Upper lobe of right lung (tissue), 1 donor: Measurements from ENCODE around the gene KLHL2. TPM values are rescaled to one million over a fixed set of nuclear protein-coding genes. Genes with fewer than 3 reads are reported as not detected.
A peak's percentile ranks its signal among the peaks of the same experiment; 100 is the strongest.

Experiments
- ATAC-seq: fragments of 200-7000 bp; cut with Tn5 transposase; one replicate; pipeline ENCODE4 v1.9.1; 2020; ENCODE audit warnings: mild to moderate bottlenecking, moderate library complexity
- DNase-seq: peaks from one replicate; pipeline ENCODE4 v3.0.0-alpha.2; 2020
- H3K27ac ChIP-seq: fragments of 200-600 bp; one replicate; pipeline ENCODE4 v1.8.0; 2022
- H3K27me3 ChIP-seq: fragments of 200-600 bp; one replicate; pipeline ENCODE4 v1.8.0; 2022; ENCODE audit warnings: mild to moderate bottlenecking
- H3K36me3 ChIP-seq: fragments of 200-600 bp; one replicate; pipeline ENCODE4 v1.8.0; 2022
- H3K4me1 ChIP-seq: fragments of 200-600 bp; one replicate; pipeline ENCODE4 v1.8.0; 2022
- H3K4me3 ChIP-seq: fragments of 200-600 bp; one replicate; pipeline ENCODE4 v1.8.0; 2022; ENCODE audit warnings: mild to moderate bottlenecking
- H3K9me3 ChIP-seq: fragments of 200-600 bp; one replicate; pipeline ENCODE4 v1.8.0; 2022
- CTCF ChIP-seq: fragments of 200-600 bp; IDR thresholded peaks from one replicate; pipeline ENCODE4 v1.8.0; 2022; ENCODE audit warnings: antibody characterized with exemption
- intact Hi-C: fragments of 100-400 bp; cut with DNase I; formaldehyde crosslinking; loops from one replicate; pipeline ENCODE4 v1.11.0; 2022
- total RNA-seq: library from RNA; stranded (reverse); fragmentation: NEBNext Ultra II Directional; extraction: Animal tissue kit (Norgen Biotek cat#: 25700); gene quantifications from one replicate; pipeline ENCODE4 v1.2.1, GENCODE V29; 2021
- donor health status: DM: no; HTN: yes; CAD: no; lungs with severe emphysema.

The KLHL2 gene
- total RNA-seq, 1 donor from 2014 or later: 44.3 TPM

GRCh38 chr4:165308606-165309005, 101.2 kb downstream of the KLHL2 start:
- no peak for TF ChIP-seq CTCF
- Histone ChIP-seq H3K27me3 (no peaks in the 10 kb centered on the region), H3K4me3 (no peak overlapping the region), H3K36me3 (peaks cover 8% of the 10 kb centered on the region), H3K9me3 (no peaks in the 10 kb centered on the region), H3K4me1 (no peaks in the 10 kb centered on the region), H3K27ac (peak overlapping the region; percentile 9)
- ATAC-seq (no peak), DNase-seq (no peak)
- intact Hi-C loops: no loop called here

- no peak overlapping the region for H3K27ac ChIP-seq
- H3K4me3 ChIP-seq: no peak overlapping the region
- H3K36me3 ChIP-seq: peaks cover 14% of the 10 kb centered on the region
- no peak for ATAC-seq
- TF ChIP-seq CTCF: no peak
- H3K9me3 ChIP-seq: no peaks in the 10 kb centered on the region
- no peak for DNase-seq
- no peaks in the 10 kb centered on the region for H3K4me1 ChIP-seq
- H3K27me3 ChIP-seq: no peaks in the 10 kb centered on the region
- intact Hi-C loops: no loop called here
These were observed 102.1 kb downstream of the KLHL2 start for GRCh38 chr4:165309456-165309855.

- no peak for TF ChIP-seq CTCF
- no peaks in the 10 kb centered on the region for H3K4me1 ChIP-seq
- ATAC-seq (no peak), DNase-seq (no peak)
- no peaks in the 10 kb centered on the region for H3K9me3 ChIP-seq
- intact Hi-C loops: no loop called here
- no peak overlapping the region for H3K27ac ChIP-seq
- H3K36me3 ChIP-seq: peaks cover 23% of the 10 kb centered on the region
- no peaks in the 10 kb centered on the region for H3K27me3 ChIP-seq
- no peak overlapping the region for H3K4me3 ChIP-seq
These were observed 105.1 kb downstream of the KLHL2 start for GRCh38 chr4:165312506-165312905.

- intact Hi-C loops: no loop called here
- no peak for TF ChIP-seq CTCF
- Histone ChIP-seq H3K27me3 (no peaks in the 10 kb centered on the region), H3K4me1 (no peaks in the 10 kb centered on the region), H3K9me3 (no peaks in the 10 kb centered on the region), H3K36me3 (peaks cover 10% of the 10 kb centered on the region), H3K27ac (no peak overlapping the region), H3K4me3 (no peak overlapping the region)
- ATAC-seq (no peak), DNase-seq (no peak)
These were observed 111.7 kb downstream of the KLHL2 start for GRCh38 chr4:165319030-165319429.

- DNase-seq: no peak
- no peak for ATAC-seq
- H3K27ac ChIP-seq: no peak overlapping the region
- no peaks in the 10 kb centered on the region for H3K4me1 ChIP-seq
- no peaks in the 10 kb centered on the region for H3K9me3 ChIP-seq
- TF ChIP-seq CTCF: no peak
- no peaks in the 10 kb centered on the region for H3K27me3 ChIP-seq
- intact Hi-C loops: no loop called here
- no peak overlapping the region for H3K4me3 ChIP-seq
- peaks cover 8% of the 10 kb centered on the region for H3K36me3 ChIP-seq
These were observed 112.1 kb downstream of the KLHL2 start for GRCh38 chr4:165319509-165319908.

GRCh38 chr4:165324236-165324917, 117.0 kb downstream of the KLHL2 start:
- peaks cover 5% of the 10 kb centered on the region for H3K4me1 ChIP-seq
- no peaks in the 10 kb centered on the region for H3K9me3 ChIP-seq
- DNase-seq (no peak), ATAC-seq (no peak)
- H3K27me3 ChIP-seq: no peaks in the 10 kb centered on the region
- intact Hi-C loops: no loop called here
- H3K27ac ChIP-seq: no peak overlapping the region
- H3K36me3 ChIP-seq: no peaks in the 10 kb centered on the region
- no peak overlapping the region for H3K4me3 ChIP-seq
- TF ChIP-seq CTCF: no peak
